NCI-H510A treated with DMSO at 0.1 percent for 48 hours (cell line): ENCODE results near the gene RNF220.
"Not testable (repeated sequence)": the region's sequence is repeated elsewhere in the genome, so short reads cannot be mapped to it uniquely, and the experiment has no call there.

Experiments used
- DNase-seq: peaks from one replicate; lab custom pipeline; 2025; lab: John Stamatoyannopoulos, UW

Gene RNF220

GRCh38 chr1:44654621-44655187 is 249.6 kb downstream of the RNF220 start:
- no peak for DNase-seq

DNA sequence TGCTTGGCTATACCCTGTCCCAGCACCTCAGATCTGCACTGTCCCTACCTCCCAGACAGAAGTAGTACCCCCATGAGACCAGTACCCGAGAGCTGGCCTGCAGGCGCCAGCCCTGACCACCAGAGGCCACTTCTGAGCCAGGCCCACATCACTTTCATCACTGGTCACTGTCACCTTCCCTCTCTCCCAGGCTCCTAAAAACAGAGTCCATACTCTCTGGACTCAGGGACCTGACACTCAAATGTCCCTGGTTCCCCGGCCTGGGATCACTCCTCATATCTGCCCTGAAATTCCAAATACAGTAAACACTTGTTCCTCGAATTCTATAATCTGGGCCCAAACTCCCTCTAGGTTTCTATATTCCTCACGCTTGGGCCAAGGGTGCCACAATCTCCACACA is 250.6 kb downstream of the RNF220 start:
- DNase-seq = peak; percentile 11

GRCh38 chr1:44659566-44659965 is 254.5 kb downstream of the RNF220 start:
- DNase-seq = no peak

DNA sequence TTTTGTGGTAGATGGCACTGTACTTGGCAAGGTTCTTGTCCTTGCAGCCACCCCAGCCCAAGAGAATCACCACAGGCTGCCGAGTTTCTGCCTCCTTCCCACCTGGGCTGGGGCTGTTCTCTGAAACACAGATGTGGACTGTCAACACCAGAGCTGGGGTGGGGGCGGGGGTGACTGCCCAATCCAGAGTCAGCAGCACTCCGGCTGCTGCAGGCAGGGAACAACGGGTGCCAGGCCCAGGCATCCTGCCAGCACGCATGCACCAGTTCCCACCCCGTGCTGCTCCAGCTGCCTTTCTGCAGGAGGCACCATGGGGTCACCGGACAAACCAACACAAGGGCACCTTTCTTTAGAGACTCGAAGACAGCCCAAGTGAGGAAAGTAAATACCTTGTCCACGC is 255.1 kb downstream of the RNF220 start:
- DNase-seq = peak; percentile 33

GRCh38 chr1:44661781-44662682 is 257.0 kb downstream of the RNF220 start:
- DNase-seq = peak; percentile 16

DNA sequence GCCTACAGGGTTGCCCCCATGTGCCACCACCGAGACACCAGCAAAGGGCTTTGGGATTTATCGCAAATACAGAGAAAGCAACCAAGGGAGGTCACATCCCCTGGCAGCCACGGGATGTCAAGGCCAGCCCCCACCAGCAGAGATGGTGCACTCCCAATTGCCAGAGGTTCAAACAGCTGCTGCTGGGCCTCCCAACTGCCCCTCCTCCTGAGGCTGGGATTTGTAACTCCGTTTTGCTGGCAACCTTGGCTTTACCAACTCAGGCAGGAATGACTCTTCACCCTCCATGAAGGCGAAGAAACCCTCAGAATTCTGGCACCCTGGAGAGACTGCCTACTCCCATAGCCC is 257.6 kb downstream of the RNF220 start:
- no peak for DNase-seq

- DNase-seq = no peak
These were observed 258.4 kb downstream of the RNF220 start for GRCh38 chr1:44663417-44663816.

- no peak for DNase-seq
These were observed 259.8 kb downstream of the RNF220 start for GRCh38 chr1:44664730-44665370.

DNA sequence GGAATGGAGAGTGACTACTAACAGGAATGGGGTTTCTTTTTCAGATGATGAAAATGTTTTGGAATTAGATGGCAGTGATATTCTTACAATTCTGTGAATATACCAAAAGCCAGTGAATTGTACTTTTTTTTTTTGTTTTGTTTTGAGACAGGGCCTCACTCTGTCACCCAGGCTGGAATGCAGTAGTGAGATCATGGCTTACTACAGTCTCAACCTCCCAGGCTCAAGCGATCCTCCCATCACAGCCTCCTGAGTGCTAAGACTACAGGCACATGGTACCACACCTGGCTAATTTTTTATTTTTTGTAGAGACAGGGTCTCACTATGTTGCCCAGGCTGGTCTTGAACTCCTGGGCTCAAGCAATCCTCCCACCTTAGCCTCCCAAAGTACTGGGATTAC is 261.7 kb downstream of the RNF220 start:
- not testable (repeated sequence) for DNase-seq

- DNase-seq = no peak
These were observed 265.9 kb downstream of the RNF220 start for GRCh38 chr1:44670751-44671640.

DNA sequence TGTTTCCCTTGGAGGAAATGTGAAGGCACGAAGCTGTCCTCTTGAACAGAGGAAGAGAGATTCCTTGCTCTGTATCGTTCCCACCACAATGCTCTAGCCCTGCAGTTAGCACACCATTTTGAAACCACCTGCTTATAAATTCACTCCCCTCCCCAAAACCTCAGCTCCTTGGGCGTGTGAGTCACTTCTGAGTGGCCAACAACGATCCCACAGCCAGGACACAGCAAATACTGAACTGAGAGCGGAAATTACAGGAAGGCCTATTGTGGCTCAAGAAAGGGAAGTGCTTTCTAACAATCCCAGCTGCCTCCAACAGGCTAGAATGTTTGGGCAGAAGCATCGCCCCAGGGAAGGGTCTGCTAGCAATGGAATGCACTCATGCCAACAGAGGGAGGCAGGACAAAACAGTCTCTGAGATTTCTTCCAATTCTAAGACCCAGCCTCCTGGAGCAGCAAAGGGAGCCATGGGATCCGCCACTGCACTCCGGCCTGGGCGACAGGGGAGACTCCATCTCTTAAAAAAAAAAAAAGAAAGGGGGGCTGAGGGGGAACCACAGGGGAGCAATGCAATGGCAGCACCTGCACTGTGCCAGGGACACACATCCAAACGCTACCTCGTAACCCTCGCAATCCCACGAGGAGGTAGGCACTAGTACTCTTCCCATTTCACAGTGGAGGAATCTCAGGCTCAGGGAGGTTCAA is 267.4 kb downstream of the RNF220 start:
- DNase-seq = no peak

GRCh38 chr1:44672961-44673674 is 268.1 kb downstream of the RNF220 start:
- no peak for DNase-seq

DNA sequence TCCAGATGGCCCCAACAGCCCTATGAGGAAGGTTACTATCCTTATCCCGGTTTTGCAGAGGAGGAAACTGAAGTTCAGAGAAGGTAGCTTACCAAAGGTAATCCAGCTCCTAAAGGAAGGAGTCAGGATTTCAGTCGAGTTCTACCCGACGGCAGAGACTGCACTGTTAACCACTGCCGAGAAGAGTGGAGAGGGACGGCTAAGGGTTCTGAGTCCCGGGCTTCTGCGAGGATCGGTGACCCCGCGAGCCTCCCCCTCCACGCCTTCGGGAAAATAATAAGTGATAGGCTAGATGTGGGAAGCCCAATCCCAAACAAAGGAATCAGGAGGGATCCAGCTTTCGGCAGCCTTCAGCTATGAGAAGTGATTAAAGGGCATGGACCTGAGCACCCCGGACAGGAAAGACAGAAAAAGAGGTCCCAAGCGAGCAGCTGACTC is 268.6 kb downstream of the RNF220 start:
- peak; percentile 72 for DNase-seq

- DNase-seq = peak; percentile 99
These were observed 269.3 kb downstream of the RNF220 start, which contains the start of the genes ARMH1 and TMEM53 for GRCh38 chr1:44674113-44675000. TSS of gene ARMH1 (plus strand) at chr1:44674714. CDS start at chr1:44689698, 14,984 bp downstream. TSS of gene TMEM53 (minus strand) at chr1:44674481. CDS start at chr1:44674391, 90 bp downstream.

DNA sequence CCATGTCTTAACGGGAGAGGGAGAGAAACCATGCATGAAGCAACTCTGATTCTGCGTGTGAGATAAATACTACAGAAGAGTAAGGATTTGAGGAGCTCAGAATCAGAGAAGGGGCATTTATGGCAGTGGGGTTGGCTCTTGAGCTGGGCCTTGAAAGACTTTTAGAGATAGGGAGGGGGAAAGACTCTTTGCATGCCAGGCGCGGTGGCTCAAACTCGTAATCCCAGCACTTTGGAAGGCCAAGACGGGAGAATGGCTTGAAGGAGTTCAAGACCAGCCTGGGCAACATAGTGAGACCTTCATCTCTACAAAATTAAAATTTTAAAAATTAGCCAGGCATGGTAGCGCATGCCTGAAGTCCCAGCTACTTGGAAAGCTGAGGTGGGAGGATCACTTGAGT is 270.1 kb downstream of the RNF220 start:
- DNase-seq = no peak

- no peak for DNase-seq
These were observed 271.6 kb downstream of the RNF220 start for GRCh38 chr1:44676484-44677200.

DNA sequence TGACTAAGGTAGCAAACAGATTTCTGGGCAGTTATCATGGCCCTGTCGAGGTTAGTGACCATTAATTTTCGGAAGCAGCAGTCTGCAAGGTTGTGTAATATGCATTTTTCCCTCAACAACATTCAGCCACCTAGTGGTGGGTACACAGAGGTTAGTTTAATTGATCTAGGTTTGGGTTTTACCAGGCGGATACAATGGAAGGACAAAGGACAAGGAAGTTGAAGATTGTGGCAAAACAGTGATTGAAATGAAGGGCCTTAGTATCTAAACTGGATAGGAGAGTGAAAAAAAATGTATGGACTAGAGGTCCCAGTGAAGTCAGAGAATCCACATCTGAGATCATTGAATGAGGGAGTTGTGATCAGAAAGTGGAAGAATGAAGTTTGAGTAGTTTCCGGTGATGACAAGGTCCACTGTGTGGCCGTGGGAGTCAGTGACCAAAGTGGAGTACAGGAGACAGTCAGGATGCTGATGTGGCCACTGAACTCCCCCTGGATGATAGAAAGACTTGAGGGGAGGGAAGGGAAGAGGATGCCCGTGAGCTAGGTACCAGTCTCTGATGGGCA is 272.2 kb downstream of the RNF220 start:
- peak; percentile 43 for DNase-seq

GRCh38 chr1:44678120-44678519 is 273.1 kb downstream of the RNF220 start:
- no peak for DNase-seq
